Stimulated activated CD8-positive, alpha-beta memory T cell treated with anti-CD3 and anti-CD28 coated beads, Interleukin-7, amount 100 ng/mL, for 1 hour (primary cell): ENCODE data around the gene RNF224.
"Not testable (repeated sequence)": the region's sequence is repeated elsewhere in the genome, so short reads cannot be mapped to it uniquely, and the experiment has no call there.

ENCODE experiments used
- DNase-seq, 2 donors: peaks; one replicate each; pipeline ENCODE4 v3.0.0-alpha.2; 2020; ENCODE audit warnings: low read depth in 2 of 2

RNF224 gene

DNA sequence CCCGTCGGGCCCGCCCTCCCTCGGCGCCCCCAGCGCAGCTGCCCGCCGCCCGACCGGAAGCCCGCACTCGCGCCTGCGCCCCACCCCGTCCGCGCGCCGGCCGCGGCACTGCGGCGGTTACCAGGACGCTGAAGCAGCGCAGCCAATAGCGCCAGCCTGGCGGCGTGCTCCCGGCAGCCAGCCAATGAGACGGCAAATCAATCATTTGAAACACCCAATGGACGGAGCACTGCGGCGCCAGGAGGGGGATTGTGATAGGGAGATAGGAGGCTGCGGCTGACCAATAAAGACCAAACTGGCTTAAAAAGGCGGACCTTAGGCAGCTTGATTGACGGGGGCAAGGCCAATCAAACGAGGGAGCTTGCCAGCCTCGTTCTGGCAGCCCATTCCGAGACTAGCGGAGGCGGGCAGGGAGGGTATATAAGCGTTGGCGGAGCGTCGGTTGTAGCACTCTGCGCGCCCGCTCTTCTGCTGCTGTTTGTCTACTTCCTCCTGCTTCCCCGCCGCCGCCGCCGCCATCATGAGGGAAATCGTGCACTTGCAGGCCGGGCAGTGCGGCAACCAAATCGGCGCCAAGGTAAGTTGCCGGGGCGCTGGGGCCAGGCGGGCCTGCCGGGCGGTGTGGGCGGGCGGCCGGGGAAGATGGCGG, 13.7 kb downstream of the RNF224 start, which contains the start of gene TUBB4B:
TSS of gene TUBB4B (plus strand) at position 447 of the 649 bp plus-strand sequence. CDS start at position 521, 74 bp downstream.
- peak; percentile 89 to 95 for DNase-seq

DNA sequence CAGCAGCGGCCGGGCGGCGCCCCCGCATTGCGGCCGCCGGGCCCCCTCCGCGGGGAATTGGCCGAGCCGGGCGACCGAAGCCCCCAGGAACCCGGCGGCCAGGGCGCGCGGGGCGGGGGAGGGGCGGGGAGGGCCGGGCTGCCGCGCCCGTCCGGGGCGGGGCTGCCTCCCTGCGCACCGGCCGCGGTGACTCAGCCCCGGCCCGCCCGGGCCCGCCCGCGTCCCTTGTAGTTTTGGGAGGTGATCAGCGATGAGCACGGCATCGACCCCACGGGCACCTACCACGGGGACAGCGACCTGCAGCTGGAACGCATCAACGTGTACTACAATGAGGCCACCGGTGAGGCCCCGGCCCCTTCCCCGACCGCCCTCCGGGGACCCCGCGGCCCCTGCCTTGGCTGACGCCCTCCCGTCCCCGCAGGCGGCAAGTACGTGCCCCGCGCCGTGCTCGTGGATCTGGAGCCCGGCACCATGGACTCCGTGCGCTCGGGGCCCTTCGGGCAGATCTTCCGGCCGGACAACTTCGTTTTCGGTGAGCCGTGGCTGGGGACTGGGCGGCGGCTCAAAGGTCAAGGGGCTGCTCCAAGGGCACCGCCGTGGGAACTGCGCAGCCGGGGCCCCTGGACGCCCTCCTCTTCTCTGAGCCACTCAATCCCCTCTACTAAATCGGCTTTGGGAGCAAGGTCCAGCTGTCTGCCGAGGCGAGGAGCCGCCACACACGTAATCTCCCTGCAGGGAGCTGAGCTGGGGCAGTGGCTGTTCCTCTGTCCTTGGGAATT, 14.4 kb downstream of the RNF224 start:
- DNase-seq = peak; percentile 35 to 52

DNA sequence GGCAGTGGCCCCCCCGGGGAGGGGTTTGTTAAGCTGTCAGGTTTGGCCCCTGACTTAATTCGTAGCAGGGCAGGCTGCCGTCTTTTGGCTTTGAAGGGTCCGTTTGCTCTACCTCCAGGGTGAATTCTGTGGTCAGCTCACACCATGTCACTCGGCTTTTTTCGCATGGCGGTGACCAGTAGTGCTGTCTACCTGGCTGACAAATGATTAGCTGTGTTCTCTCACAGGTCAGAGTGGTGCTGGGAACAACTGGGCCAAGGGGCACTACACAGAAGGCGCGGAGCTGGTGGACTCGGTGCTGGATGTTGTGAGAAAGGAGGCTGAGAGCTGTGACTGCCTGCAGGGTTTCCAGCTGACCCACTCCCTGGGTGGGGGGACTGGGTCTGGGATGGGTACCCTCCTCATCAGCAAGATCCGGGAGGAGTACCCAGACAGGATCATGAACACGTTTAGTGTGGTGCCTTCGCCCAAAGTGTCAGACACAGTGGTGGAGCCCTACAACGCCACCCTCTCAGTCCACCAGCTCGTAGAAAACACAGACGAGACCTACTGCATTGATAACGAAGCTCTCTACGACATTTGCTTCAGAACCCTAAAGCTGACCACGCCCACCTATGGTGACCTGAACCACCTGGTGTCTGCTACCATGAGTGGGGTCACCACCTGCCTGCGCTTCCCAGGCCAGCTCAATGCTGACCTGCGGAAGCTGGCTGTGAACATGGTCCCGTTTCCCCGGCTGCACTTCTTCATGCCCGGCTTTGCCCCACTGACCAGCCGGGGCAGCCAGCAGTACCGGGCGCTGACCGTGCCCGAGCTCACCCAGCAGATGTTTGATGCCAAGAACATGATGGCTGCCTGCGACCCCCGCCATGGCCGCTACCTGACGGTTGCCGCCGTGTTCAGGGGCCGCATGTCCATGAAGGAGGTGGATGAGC, 15.2 kb downstream of the RNF224 start:
- DNase-seq = no peak

- not testable (repeated sequence) for DNase-seq
Observed at GRCh38 chr9:137243266-137243625, 15.9 kb downstream of the RNF224 start.

- no peak for DNase-seq
Observed at GRCh38 chr9:137243626-137244485, 16.6 kb downstream of the RNF224 start.

- DNase-seq = no peak
Observed at GRCh38 chr9:137244486-137245449, 17.5 kb downstream of the RNF224 start.

DNA sequence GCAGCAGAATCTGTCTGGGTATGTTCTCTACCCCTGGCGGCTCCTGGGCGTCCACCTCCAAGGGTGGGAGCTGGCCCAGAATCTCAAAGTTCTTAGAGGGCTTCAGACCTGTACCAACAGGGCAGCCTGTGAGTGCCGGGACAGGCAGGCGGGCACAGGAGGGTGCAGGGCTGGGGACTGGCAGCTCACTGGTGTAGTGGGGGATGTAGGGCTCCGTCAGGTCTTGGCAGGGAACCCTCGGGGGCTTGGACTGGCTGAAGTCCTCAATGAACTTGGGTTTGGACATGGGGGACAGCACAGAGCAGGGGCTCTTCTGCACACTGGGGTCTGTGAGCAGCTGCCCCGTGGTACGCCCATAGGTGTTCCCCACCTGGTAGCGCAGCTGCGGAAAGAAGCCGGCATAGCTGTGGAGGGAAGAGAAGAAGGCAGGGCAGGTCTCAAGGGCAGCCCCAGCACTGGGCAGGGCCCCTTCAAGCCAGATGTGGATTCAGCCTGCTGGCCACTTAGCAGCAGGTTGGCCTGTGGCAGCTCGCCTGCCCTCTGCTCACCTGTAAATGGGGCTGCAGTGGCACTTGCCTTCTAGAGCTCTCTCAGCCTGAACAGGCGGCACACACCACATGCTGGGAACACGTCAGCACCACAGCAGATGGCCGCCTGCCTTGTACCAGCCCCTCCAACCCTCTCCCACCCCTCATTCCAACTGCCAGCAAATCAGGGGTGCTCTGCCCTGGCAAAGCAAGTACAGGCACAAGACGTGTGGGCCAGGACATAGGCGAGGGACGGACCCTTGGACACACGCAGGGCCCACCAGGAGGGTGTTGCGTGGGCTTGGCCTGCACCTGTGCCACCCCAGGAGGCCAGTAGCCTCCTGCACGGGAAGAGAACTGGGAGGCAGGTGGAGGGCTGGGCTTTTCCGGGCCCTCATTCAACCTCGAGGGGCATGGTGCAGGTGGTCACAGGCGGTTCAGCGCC, 18.4 kb downstream of the RNF224 start:
- DNase-seq = no peak

GRCh38 chr9:137247135-137247915, 20.0 kb downstream of the RNF224 start:
- DNase-seq = no peak

- no peak for DNase-seq
Observed at GRCh38 chr9:137247916-137248175, 20.5 kb downstream of the RNF224 start.

- DNase-seq = no peak
Observed at GRCh38 chr9:137250329-137251193, 23.3 kb downstream of the RNF224 start.

DNA sequence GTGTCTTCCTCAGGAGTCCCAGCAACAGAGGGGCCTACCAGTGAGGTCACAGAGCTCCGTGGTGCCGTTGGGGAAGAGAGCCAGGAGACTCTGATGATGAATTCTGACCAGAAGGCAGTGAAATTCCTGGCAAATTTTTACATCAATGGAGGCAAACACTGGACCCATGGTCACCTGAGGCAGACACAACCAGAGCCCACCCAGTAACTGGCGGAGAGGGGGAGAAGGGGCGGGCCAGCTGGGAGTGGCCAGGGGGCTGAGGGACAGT, 23.8 kb downstream of the RNF224 start, which contains the start of gene STPG3:
TSS of gene STPG3 (plus strand) at position 93 of the 268 bp plus-strand sequence. CDS start at position 94, 1 bp downstream.
- DNase-seq = no peak

DNA sequence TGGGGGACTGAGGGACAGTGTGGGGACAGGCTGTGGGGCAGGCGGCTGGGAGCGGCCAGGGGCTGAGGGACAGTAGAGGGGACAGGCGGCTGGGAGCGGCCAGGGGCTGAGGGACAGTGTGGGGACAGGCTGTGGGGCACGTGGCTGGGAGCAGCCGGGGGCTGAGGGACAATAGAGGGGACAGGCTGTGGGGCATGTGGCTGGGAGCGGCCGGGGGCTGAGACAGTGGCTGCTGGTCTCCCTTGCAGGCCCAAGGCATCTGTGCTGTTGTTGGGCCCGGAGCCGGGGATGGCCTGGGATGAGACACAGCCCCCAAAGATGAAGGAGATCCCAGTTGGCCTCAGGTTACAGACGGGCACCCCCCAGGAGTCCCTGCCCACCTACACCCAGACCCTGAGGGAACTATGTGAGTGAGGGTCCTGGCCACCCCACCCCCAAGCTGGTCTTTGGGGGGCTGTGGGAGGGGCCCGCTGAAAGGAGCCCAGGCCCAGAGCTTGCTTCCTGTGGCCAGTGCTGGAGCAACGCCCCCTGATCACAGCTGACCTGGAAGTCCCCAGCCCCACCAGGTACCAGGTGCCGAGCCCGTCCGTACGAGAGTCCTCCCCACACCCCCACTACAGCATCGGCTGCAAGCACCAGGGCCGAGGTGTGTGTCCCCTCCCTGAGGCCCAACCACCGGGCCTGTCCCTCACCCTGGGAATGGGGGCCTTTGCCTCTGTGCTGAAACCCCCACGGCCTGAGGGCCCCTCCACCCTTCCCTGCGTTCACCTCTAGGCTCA, 24.4 kb downstream of the RNF224 start:
- no peak for DNase-seq

- DNase-seq = no peak
Observed at GRCh38 chr9:137252555-137253506, 25.5 kb downstream of the RNF224 start.

DNA sequence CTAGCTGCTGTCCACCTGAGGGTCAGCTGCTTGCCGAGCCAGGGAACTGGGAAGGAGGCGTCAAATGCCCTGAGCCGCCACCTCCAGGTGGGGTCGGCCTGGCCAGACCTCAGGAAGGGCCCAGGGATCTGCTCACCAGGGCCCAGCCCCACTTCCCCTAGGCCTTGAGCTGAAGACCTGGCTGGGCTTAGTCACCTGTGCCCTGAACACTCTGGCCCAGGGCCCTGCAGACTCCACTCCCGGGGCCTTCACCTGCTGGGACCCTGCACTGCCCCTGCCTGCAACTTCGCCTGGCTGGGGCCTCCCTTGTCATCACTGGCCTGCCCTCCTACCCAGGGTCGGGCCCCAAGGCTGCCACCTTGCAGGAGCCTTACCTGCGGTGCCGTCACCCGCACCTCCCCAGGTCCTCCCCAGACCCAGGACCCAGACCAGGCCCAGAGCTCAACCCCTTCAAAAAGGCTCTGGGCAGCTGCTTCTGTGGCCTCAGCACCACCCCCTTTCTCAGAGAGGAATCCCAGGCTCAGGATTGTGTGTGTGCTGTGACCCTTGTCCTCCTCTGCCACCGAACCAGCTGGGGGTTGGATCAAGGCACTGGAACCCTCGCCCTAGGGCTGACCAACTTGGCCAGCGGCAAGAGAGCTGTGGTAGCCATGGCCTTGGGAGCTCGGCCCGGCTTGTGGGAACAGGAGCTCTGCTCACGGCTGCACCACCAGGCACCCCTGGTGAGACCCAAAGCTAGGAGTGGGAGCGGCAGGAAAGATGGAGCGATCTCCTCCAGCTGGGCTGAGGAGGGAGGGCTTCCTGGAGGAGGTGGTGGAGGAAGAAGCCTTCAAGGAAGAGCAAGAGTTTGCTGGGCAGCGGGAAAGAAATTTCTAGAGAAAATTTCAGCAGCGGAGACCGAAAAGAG, 26.7 kb downstream of the RNF224 start:
- DNase-seq = no peak
